ENCODE measurements around the gene PRKAA1. TPM values are rescaled to one million over a fixed set of nuclear protein-coding genes. Genes with fewer than 3 reads are reported as not detected.

PRKAA1 gene
- total RNA-seq, 1 donor: 95.5 TPM

- H3K79me2 ChIP-seq (ENCODE audit: insufficient read depth, low read length): peaks cover 98% of the 10 kb centered on the region
- no peaks in the 10 kb centered on the region for H3K9me3 ChIP-seq (ENCODE audit: low read depth, low read length)
- peaks cover 10% of the 10 kb centered on the region for H3K4me1 ChIP-seq (ENCODE audit: insufficient read depth, low read length)
- no peak overlapping the region for H3K4me2 ChIP-seq (ENCODE audit: insufficient read depth, low read length)
- no peak for DNase-seq (ENCODE audit: insufficient read length, low spot score, missing footprints)
- no peak overlapping the region for H3K27ac ChIP-seq (ENCODE audit: low read depth, low read length)
- peaks cover 67% of the 10 kb centered on the region for H4K20me1 ChIP-seq (ENCODE audit: insufficient read depth, low read length)
- TF ChIP-seq CTCF (IDR thresholded peaks at IDR 0.05; ENCODE audit: extremely low read depth, low read depth, low read length): no peak
- no peak overlapping the region for H2AFZ ChIP-seq (ENCODE audit: low read length)
- no peaks in the 10 kb centered on the region for H3K36me3 ChIP-seq (ENCODE audit: insufficient read depth, low read length)
- no peak overlapping the region for H3K4me3 ChIP-seq (ENCODE audit: insufficient read depth, low read length)
- no peaks in the 10 kb centered on the region for H3K27me3 ChIP-seq (ENCODE audit: insufficient read depth, low read length)
Observed at GRCh38 chr5:40784916-40785315, 13.3 kb downstream of the PRKAA1 start.

- peaks cover 62% of the 10 kb centered on the region for H4K20me1 ChIP-seq (ENCODE audit: insufficient read depth, low read length)
- no peak overlapping the region for H3K4me3 ChIP-seq (ENCODE audit: insufficient read depth, low read length)
Observed at GRCh38 chr5:40784027-40784653, 14.0 kb downstream of the PRKAA1 start.

GRCh38 chr5:40781843-40782409, 16.2 kb downstream of the PRKAA1 start:
- no peaks in the 10 kb centered on the region for H3K36me3 ChIP-seq (ENCODE audit: insufficient read depth, low read length)
- H3K27ac ChIP-seq (ENCODE audit: low read depth, low read length): peak overlapping the region; percentile 27
- H3K27me3 ChIP-seq (ENCODE audit: insufficient read depth, low read length): no peaks in the 10 kb centered on the region
- H2AFZ ChIP-seq (ENCODE audit: low read length): no peak overlapping the region
- peak; percentile 59 for DNase-seq (ENCODE audit: insufficient read length, low spot score, missing footprints)
- H4K20me1 ChIP-seq (ENCODE audit: insufficient read depth, low read length): peaks cover 47% of the 10 kb centered on the region
- peaks cover 10% of the 10 kb centered on the region for H3K4me1 ChIP-seq (ENCODE audit: insufficient read depth, low read length)
- no peak for TF ChIP-seq CTCF (IDR thresholded peaks at IDR 0.05; ENCODE audit: extremely low read depth, low read depth, low read length)
- no peaks in the 10 kb centered on the region for H3K9me3 ChIP-seq (ENCODE audit: low read depth, low read length)
- peaks cover 91% of the 10 kb centered on the region for H3K79me2 ChIP-seq (ENCODE audit: insufficient read depth, low read length)
- no peak overlapping the region for H3K4me3 ChIP-seq (ENCODE audit: insufficient read depth, low read length)
- peak overlapping the region; percentile 9 for H3K4me2 ChIP-seq (ENCODE audit: insufficient read depth, low read length)

More at GRCh38 chr5:40784027-40784653, 14.0 kb downstream of the PRKAA1 start:
- Histone ChIP-seq H2AFZ (ENCODE audit: low read length) (no peak overlapping the region), H3K27me3 (ENCODE audit: insufficient read depth, low read length) (no peaks in the 10 kb centered on the region), H3K79me2 (ENCODE audit: insufficient read depth, low read length) (peaks cover 98% of the 10 kb centered on the region), H3K4me2 (ENCODE audit: insufficient read depth, low read length) (no peak overlapping the region), H3K36me3 (ENCODE audit: insufficient read depth, low read length) (no peaks in the 10 kb centered on the region), H3K4me1 (ENCODE audit: insufficient read depth, low read length) (peaks cover 10% of the 10 kb centered on the region), H3K27ac (ENCODE audit: low read depth, low read length) (no peak overlapping the region), H3K9me3 (ENCODE audit: low read depth, low read length) (no peaks in the 10 kb centered on the region)
- no peak for DNase-seq (ENCODE audit: insufficient read length, low spot score, missing footprints)
- TF ChIP-seq CTCF (IDR thresholded peaks at IDR 0.05; ENCODE audit: extremely low read depth, low read depth, low read length): no peak

GRCh38 chr5:40780858-40781257, 17.3 kb downstream of the PRKAA1 start:
- no peak overlapping the region for H2AFZ ChIP-seq (ENCODE audit: low read length)
- no peak overlapping the region for H3K4me3 ChIP-seq (ENCODE audit: insufficient read depth, low read length)
- H4K20me1 ChIP-seq (ENCODE audit: insufficient read depth, low read length): peaks cover 47% of the 10 kb centered on the region
- H3K79me2 ChIP-seq (ENCODE audit: insufficient read depth, low read length): peaks cover 91% of the 10 kb centered on the region
- peak overlapping the region; percentile 4 for H3K27ac ChIP-seq (ENCODE audit: low read depth, low read length)
- H3K4me2 ChIP-seq (ENCODE audit: insufficient read depth, low read length): no peak overlapping the region
- peaks cover 12% of the 10 kb centered on the region for H3K4me1 ChIP-seq (ENCODE audit: insufficient read depth, low read length)
- no peaks in the 10 kb centered on the region for H3K27me3 ChIP-seq (ENCODE audit: insufficient read depth, low read length)
- no peaks in the 10 kb centered on the region for H3K9me3 ChIP-seq (ENCODE audit: low read depth, low read length)
- DNase-seq (ENCODE audit: insufficient read length, low spot score, missing footprints): no peak
- peaks cover 11% of the 10 kb centered on the region for H3K36me3 ChIP-seq (ENCODE audit: insufficient read depth, low read length)
- no peak for TF ChIP-seq CTCF (IDR thresholded peaks at IDR 0.05; ENCODE audit: extremely low read depth, low read depth, low read length)
